Ammon's horn (tissue), 1 donor: ENCODE measurements around the gene ANKRD22.

Source experiments
- DNase-seq: peaks from one replicate; pipeline ENCODE4 v3.0.0-alpha.2; 2016; ENCODE audit warnings: low spot score

The ANKRD22 gene

DNA sequence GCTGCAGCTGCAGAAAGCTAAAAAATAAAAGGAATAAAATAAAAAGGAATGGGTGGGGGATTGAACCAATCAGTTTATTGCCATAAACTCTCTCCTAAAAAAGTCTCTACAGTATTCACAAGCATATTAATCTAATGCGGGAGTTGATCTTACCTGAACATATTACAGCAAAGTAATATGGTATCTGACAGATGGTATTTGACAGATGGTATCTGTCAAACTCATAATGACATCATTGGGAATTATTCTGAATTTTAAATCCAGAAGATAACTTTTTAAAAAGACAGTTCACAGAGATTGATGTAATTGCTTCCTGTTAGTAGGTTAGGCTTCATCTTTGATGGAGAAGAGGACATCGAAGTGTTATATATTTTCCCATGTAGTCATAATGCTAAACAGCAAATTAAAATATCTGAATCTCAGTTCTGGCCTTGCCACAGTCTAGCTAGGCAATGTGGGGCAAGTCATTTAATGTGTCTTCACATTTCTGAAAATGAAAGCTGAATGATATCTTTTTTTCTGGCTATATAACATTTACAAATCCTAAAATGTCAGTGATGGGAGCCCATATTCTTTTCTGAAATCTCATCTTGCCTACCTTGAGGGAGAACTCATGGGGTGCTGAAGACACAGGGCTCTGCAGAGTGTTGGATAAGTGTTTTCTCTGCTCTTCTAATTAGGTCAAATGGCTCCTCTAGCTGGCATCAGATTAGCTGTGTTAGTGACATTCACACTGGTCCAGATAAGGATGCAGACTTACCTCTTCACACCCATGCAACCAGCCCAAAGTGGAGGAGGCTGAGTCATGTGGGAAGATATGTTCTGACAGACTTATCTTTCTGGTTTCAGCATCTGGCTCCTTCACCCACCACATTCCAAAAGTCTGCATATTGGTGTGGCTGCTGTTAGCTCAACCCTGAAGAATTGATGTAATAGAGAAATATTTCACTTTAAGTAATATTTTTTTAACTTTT lies 51.2 kb downstream of the ANKRD22 start:
- no peak for DNase-seq

DNA sequence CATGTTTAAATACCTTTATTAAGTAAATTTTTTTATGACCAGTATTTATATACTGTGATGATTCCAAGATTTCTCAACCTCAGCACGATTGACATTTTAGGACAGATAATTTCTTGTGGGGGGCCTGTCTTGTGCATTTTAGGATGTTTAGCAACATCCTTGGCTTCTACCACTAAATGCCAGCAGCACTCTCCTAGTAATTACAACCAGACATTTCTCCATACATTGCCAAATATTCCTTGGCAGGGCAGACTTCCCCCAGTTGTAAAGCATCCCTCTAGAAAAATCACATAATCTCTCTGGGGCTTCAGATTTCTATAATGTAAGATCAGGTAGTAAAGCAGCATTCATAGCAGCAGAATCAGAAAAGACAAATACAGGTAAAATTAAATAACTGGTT lies 56.9 kb downstream of the ANKRD22 start:
- no peak for DNase-seq

DNA sequence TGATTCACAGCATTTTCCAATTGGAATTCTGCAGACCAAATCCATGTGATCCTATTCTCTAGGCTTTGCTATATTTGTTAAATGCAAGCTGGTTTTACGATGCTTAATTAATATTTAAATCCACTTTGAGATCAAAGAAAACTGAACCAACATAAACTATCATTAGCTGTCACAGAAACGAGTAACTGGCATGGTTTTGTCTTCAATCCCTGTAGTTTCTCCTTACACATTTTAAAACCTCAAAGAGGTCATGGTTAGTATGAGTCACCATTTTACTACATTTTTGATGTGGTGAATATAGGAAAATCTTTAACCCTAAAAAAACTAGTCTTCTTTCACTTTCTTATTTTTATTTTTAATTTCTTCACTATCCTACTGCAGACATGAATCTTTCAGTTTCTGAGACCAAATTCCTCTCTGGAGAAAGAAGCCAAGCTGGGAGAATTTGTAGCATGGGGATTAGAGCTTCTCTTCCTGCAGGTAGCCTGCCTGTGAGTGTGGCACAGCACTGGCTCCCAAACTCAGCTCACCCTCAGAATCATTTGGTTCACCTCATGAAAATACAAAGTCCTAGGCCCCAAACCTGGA lies 57.8 kb downstream of the ANKRD22 start:
- no peak for DNase-seq

DNA sequence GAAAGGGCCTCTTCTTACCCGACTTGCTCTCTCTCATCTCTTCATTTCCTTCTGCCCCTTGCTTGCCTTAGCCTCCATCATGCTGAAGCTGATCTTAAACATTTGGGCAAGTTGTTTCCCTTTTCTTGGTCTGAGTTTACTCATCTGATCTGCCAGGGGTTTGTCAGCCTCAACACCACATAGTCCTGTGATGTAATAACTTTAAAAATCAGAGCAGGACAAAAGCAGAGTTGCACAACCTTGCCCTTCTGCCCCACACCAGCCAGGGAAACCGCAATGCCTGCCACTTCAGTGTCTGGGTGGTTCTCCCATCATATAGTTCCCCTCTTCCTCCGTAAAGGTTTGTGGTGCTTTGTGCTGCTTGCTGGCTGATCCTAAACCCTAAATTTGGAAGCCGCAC lies 59.0 kb downstream of the ANKRD22 start:
- DNase-seq, result peak; percentile 76

DNA sequence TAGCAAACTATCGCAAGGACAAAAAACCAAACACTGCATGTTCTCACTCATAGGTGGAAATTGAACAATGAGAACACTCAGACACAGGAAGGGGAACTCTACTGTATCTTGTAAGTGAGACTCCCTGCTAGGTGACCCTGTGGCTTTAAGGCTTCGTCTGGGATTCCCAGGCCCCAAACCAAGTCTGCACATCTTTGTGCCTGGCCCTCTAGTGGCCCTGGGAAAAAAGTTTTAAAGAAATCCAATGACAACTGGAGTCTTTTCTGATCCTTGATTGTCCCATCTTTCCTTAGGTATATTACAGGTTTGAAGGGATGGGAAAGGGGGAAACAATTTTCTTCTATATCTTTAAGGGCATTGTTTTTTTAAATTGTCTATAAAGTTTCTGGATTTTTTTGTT lies 59.7 kb downstream of the ANKRD22 start:
- no peak for DNase-seq

- DNase-seq, result no peak
These were observed 62.7 kb downstream of the ANKRD22 start for GRCh38 chr10:88788924-88789323.

GRCh38 chr10:88787463-88787862 lies 64.2 kb downstream of the ANKRD22 start:
- DNase-seq, result no peak

- DNase-seq, result no peak
These were observed 65.4 kb downstream of the ANKRD22 start for GRCh38 chr10:88786032-88786770.

DNA sequence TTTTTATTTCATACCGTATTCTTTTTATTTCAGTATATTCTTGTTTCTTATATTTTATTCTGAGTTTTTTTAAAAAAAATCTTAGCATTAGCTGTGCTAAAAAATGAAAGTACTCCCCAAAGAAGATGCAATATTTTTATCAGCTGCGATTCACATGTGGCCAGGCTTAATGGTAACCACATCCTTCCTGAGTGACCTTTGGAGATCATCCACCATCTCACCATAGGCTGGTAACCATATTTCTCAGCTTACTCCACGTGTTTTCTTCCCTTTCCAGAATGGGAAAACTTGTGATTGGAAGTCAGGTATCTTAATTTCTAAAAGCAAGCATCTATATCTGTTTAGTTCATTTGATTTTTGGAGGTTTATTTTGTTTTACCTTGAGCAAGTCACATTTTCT lies 67.9 kb downstream of the ANKRD22 start:
- no peak for DNase-seq

GRCh38 chr10:88782222-88782621 lies 69.4 kb downstream of the ANKRD22 start:
- no peak for DNase-seq

GRCh38 chr10:88781206-88781605 lies 70.4 kb downstream of the ANKRD22 start:
- DNase-seq, result no peak
